HL-60 (cell line): Measurements from ENCODE around the gene MAP2K3.
"Not testable (repeated sequence)": the region's sequence is repeated elsewhere in the genome, so short reads cannot be mapped to it uniquely, and the experiment has no call there.

Source experiments
- POLR2AphosphoS5 ChIP-seq: IDR thresholded peaks from 2 replicates; pipeline ENCODE4 v1.6.1; 2012; ENCODE audit warnings: low read depth
- TF ChIP-seq, protein P1 (sequence below): IDR thresholded peaks from one replicate; pipeline ENCODE4 v1.5.1; 2011; ENCODE audit warnings: low read length, control low read depth, inconsistent platforms; ENCODE audit not compliant: insufficient read depth

- TF ChIP-seq POLR2AphosphoS5: not testable (repeated sequence)
- TF ChIP-seq, protein P1, sequence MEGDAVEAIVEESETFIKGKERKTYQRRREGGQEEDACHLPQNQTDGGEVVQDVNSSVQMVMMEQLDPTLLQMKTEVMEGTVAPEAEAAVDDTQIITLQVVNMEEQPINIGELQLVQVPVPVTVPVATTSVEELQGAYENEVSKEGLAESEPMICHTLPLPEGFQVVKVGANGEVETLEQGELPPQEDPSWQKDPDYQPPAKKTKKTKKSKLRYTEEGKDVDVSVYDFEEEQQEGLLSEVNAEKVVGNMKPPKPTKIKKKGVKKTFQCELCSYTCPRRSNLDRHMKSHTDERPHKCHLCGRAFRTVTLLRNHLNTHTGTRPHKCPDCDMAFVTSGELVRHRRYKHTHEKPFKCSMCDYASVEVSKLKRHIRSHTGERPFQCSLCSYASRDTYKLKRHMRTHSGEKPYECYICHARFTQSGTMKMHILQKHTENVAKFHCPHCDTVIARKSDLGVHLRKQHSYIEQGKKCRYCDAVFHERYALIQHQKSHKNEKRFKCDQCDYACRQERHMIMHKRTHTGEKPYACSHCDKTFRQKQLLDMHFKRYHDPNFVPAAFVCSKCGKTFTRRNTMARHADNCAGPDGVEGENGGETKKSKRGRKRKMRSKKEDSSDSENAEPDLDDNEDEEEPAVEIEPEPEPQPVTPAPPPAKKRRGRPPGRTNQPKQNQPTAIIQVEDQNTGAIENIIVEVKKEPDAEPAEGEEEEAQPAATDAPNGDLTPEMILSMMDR: not testable (repeated sequence)
These were observed 62.2 kb downstream of the MAP2K3 start for GRCh38 chr17:21346651-21347250.
